WERI-Rb-1 (cell line): ENCODE data around the gene ITGB3.
A peak's percentile ranks its signal among the peaks of the same experiment; 100 is the strongest.

Experiments
- DNase-seq: peaks from one replicate; pipeline ENCODE4 v3.0.0-alpha.2; 2020
- H3K27ac ChIP-seq: fragments of 250-450 bp; sonication (Bioruptor Pico); 2 replicates; pipeline ENCODE4 v1.5.1; 2020; ENCODE audit warnings: mild to moderate bottlenecking, moderate library complexity
- H3K27me3 ChIP-seq: fragments of 250-450 bp; sonication (Bioruptor Pico); 2 replicates; pipeline ENCODE4 v1.5.1; 2021; ENCODE audit warnings: mild to moderate bottlenecking, low read depth, moderate library complexity; ENCODE audit not compliant: insufficient read depth, severe bottlenecking
- H3K36me3 ChIP-seq: fragments of 250-450 bp; sonication (Bioruptor Pico); 2 replicates; pipeline ENCODE4 v1.5.1; 2020; ENCODE audit warnings: mild to moderate bottlenecking, moderate library complexity
- H3K4me3 ChIP-seq: 2 replicates; pipeline ENCODE4 v1.5.1; 2011; ENCODE audit warnings: low read depth, mild to moderate bottlenecking, control low read depth, low read length
- H3K9me3 ChIP-seq: fragments of 250-450 bp; sonication (Bioruptor Pico); 2 replicates; pipeline ENCODE4 v1.5.1; 2021; ENCODE audit warnings: mild to moderate bottlenecking, moderate library complexity; ENCODE audit not compliant: severe bottlenecking
- CTCF ChIP-seq: IDR thresholded peaks from 2 replicates; pipeline ENCODE4 v1.5.1; 2011; ENCODE audit warnings: low read depth, mild to moderate bottlenecking, control low read depth, inconsistent platforms, low read length

ITGB3 gene

GRCh38 chr17:47301831-47302230, 48.2 kb downstream of the ITGB3 start:
- no peak for TF ChIP-seq CTCF
- Histone ChIP-seq H3K4me3 (no peak overlapping the region), H3K27me3 (no peaks in the 10 kb centered on the region), H3K27ac (no peak overlapping the region), H3K36me3 (no peaks in the 10 kb centered on the region), H3K9me3 (no peaks in the 10 kb centered on the region)
- no peak for DNase-seq

- Histone ChIP-seq H3K27me3 (no peaks in the 10 kb centered on the region), H3K27ac (no peak overlapping the region), H3K4me3 (no peak overlapping the region), H3K36me3 (no peaks in the 10 kb centered on the region), H3K9me3 (no peaks in the 10 kb centered on the region)
- no peak for DNase-seq
- TF ChIP-seq CTCF, result no peak
Observed at GRCh38 chr17:47304186-47304585, 50.6 kb downstream of the ITGB3 start.

GRCh38 chr17:47305302-47305923, 51.8 kb downstream of the ITGB3 start:
- Histone ChIP-seq H3K36me3 (no peaks in the 10 kb centered on the region), H3K4me3 (no peak overlapping the region), H3K27me3 (no peaks in the 10 kb centered on the region), H3K27ac (no peak overlapping the region), H3K9me3 (no peaks in the 10 kb centered on the region)
- TF ChIP-seq CTCF, result no peak
- no peak for DNase-seq

GRCh38 chr17:47310186-47310733, 56.6 kb downstream of the ITGB3 start:
- H3K9me3 ChIP-seq, result no peaks in the 10 kb centered on the region
- peak; percentile 21 for DNase-seq
- H3K36me3 ChIP-seq, result no peaks in the 10 kb centered on the region
- no peak overlapping the region for H3K4me3 ChIP-seq
- no peaks in the 10 kb centered on the region for H3K27me3 ChIP-seq
- TF ChIP-seq CTCF, result no peak
- no peak overlapping the region for H3K27ac ChIP-seq

GRCh38 chr17:47311420-47311819, 57.8 kb downstream of the ITGB3 start:
- no peaks in the 10 kb centered on the region for H3K27me3 ChIP-seq
- H3K4me3 ChIP-seq, result no peak overlapping the region
- no peaks in the 10 kb centered on the region for H3K36me3 ChIP-seq
- TF ChIP-seq CTCF, result no peak
- no peak overlapping the region for H3K27ac ChIP-seq
- no peak for DNase-seq
- no peaks in the 10 kb centered on the region for H3K9me3 ChIP-seq
